MM.1S (cell line): Measurements from ENCODE around the gene HOXC4.

Experiments used
- EZH2 ChIP-seq: fragments of 300-600 bp; sonication (generic); optimal IDR thresholded peaks from 2 replicates; pipeline ENCODE3; 2017; ENCODE audit warnings: low read depth, mild to moderate bottlenecking, antibody characterized with exemption, low read length, mixed read lengths
- EZH2phosphoT487 ChIP-seq: fragments of 300-600 bp; sonication (generic); IDR thresholded peaks from 2 replicates; pipeline ENCODE4 v1.6.1; 2018; ENCODE audit warnings: antibody characterized with exemption, low read length
- TF ChIP-seq, protein P1 (sequence below): fragments of 300-600 bp; sonication (generic); IDR thresholded peaks from 2 replicates; pipeline ENCODE4 v1.5.1; 2016; ENCODE audit warnings: antibody characterized with exemption, low read length, mixed read lengths

GRCh38 chr12:54011665-54012532 lies 41.7 kb upstream of the HOXC4 start:
- TF ChIP-seq, protein P1, sequence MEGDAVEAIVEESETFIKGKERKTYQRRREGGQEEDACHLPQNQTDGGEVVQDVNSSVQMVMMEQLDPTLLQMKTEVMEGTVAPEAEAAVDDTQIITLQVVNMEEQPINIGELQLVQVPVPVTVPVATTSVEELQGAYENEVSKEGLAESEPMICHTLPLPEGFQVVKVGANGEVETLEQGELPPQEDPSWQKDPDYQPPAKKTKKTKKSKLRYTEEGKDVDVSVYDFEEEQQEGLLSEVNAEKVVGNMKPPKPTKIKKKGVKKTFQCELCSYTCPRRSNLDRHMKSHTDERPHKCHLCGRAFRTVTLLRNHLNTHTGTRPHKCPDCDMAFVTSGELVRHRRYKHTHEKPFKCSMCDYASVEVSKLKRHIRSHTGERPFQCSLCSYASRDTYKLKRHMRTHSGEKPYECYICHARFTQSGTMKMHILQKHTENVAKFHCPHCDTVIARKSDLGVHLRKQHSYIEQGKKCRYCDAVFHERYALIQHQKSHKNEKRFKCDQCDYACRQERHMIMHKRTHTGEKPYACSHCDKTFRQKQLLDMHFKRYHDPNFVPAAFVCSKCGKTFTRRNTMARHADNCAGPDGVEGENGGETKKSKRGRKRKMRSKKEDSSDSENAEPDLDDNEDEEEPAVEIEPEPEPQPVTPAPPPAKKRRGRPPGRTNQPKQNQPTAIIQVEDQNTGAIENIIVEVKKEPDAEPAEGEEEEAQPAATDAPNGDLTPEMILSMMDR = no peak
- TF ChIP-seq EZH2 (no peak), EZH2phosphoT487 (no peak)
